Measurements from ENCODE around the gene CDH23.

CDH23 gene

DNA sequence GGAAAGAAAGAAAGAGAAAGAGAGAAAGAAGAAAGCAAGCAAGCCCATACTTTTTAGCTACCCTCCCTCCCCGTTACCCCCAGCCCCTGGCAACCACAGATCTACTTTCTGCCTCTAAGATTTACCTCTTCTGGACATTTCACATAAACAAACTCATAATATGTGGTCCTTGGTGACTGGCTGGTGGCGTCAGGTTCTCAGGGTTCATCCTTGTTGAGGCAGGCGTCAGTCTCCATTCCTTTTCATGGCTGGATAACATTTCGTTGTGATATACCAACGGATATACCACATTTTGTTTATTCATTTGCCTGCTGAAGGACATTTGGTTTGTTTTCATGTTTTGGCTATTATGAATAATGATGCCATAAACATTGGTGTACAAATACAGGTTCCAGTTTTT, 30.5 kb downstream of the CDH23 start:
- no peaks in the 10 kb centered on the region for H3K27me3 ChIP-seq (ENCODE audit: control insufficient read depth in 1 of 2, insufficient read depth in 2 of 2, low read length in 2 of 2)
- H3K36me3 ChIP-seq (ENCODE audit: insufficient read depth, low read length) = no peaks in the 10 kb centered on the region
- H3K9me3 ChIP-seq (ENCODE audit: low read length) = no peaks in the 10 kb centered on the region
- no peak overlapping the region for H3K27ac ChIP-seq (ENCODE audit: low read depth, low read length)
- no peaks in the 10 kb centered on the region for H3K4me1 ChIP-seq (ENCODE audit: insufficient read depth, low read length)
- no peak overlapping the region for H3K9ac ChIP-seq (ENCODE audit: low read length)
- no peak overlapping the region for H3K4me3 ChIP-seq (ENCODE audit: low read depth in 1 of 2, low read length in 2 of 2)

DNA sequence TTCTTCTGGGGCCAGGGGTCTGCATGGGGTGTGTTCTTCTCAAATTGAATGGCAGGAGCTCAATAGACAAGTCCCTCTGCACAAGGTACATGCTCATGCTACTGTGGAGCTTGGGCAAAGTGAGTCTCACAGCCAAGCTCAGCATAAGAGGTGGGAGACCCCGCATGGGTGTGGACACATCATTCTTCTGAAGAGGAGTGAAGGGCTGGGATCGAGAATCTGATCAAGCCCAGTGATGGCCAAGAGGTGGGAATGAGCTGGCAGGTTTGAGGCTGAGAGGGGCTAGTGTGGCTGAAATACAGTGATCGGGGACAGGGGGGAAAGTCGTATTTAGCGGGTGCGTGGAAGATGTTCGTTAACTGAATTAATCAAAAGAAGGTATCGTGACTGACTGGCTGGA, 32.6 kb downstream of the CDH23 start:
- Histone ChIP-seq H3K4me1 (ENCODE audit: insufficient read depth, low read length) (no peaks in the 10 kb centered on the region), H3K27me3 (ENCODE audit: control insufficient read depth in 1 of 2, insufficient read depth in 2 of 2, low read length in 2 of 2) (no peaks in the 10 kb centered on the region), H3K9me3 (ENCODE audit: low read length) (no peaks in the 10 kb centered on the region), H3K9ac (ENCODE audit: low read length) (no peak overlapping the region), H3K27ac (ENCODE audit: low read depth, low read length) (no peak overlapping the region), H3K36me3 (ENCODE audit: insufficient read depth, low read length) (no peaks in the 10 kb centered on the region), H3K4me3 (ENCODE audit: low read depth in 1 of 2, low read length in 2 of 2) (no peak overlapping the region)

DNA sequence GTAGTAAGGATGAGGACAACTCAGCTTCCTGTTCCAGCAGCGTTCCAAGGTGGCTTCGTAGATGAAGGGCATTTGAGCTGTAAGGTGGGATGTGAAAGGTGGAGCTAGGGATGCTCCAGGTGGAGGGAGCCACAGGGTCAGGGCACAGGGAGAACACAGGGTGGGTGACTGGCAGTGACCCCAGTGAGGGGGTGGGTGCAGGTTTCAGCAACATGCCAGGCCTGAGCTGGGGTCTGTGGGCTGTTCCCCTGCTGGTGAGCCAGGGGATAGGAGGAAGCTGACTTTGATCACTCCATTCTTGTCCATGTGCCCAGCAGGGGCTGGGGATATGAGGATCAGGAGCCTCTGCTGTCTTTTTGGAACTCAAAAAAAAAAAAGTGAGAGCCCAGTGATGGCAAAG, 33.2 kb downstream of the CDH23 start:
- H3K4me3 ChIP-seq (ENCODE audit: low read depth in 1 of 2, low read length in 2 of 2) = no peak overlapping the region

DNA sequence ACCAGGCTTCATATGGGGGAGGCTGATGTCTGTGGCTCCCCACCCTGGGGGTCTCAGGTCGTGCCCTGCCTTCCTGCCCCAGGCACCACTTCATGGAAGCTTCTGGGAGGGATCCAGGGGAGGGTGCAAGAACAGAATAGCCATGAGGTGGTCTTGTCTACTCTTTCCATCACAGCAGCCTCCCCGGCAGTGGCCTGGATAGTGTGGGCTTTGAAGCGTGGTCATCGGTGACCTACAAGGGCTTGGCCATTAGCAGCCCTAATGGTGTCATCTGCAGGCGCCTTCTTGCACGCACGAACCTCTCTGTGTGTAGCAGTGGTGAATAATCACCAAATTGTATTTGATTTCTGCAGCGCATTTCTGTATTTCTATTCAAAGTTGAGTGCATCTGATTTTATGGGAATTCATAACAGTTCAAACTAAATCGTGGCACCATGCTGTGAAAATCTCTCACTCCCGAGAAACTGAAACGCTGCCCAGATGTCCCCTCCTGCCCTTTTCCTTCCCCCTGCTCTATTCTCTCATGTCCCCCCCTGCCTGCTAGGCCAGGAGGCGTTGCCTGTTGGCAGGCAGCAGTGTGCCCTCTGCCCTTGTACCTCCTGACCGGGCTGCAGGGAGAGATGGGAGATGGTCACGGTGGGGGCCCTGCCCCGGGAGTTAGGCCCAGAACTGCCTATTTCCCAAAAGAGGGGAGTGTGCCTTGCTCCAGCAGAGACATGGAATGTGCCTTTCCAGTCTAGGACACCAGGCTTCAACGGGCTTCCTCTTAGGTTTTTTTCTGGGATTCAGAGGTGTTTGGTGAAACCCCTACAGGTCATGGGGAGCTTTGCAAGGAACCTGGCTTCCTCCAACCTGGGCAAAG, 34.8 kb downstream of the CDH23 start:
- H3K9ac ChIP-seq (ENCODE audit: low read length) = no peak overlapping the region

More for the DNA sequence above, 33.2 kb downstream of the CDH23 start:
- Histone ChIP-seq H3K36me3 (ENCODE audit: insufficient read depth, low read length) (no peaks in the 10 kb centered on the region), H3K27me3 (ENCODE audit: control insufficient read depth in 1 of 2, insufficient read depth in 2 of 2, low read length in 2 of 2) (no peaks in the 10 kb centered on the region), H3K27ac (ENCODE audit: low read depth, low read length) (no peak overlapping the region), H3K4me1 (ENCODE audit: insufficient read depth, low read length) (no peaks in the 10 kb centered on the region), H3K9ac (ENCODE audit: low read length) (no peak overlapping the region), H3K9me3 (ENCODE audit: low read length) (no peaks in the 10 kb centered on the region)

DNA sequence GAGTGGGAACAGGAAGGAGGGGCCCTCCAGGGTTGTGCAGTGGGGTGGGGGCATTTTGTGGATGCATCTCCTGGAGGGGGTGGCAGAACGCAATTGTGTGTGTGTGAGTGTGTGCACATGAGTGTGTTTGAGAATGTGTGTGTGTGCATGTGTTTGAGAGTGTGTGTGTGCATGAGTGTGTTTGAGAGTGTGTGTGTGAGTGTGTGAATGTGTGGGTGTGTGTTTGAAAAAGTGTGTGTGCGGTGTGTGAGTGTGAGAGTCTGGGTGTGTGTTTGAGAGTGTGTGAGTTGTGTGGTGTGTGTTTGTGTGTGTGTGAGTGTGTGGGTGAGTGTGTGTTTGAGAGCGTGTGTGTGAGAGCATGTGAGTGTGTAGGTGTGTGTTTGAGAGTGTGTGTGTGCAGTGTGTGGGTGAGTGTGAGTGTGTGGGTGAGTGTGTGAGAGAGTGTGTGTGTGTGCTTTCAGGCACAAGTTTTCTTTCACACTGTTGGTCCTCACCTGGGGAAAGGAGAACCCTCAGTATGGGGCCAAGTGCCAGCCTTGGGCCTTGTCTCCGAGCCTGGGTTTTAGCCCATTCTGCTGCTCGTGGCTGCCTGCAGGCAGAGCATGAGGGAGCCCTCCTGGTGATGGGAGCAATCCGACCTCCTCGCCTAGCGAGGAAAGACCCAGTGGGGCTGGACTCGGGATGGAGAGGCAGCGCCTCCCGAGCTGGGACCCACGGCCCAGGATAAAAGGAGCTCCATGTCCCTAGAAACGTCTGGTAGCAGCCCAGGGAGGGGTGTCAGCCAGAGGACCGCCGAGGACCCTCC, 35.6 kb downstream of the CDH23 start:
- Histone ChIP-seq H3K9ac (ENCODE audit: low read length) (no peak overlapping the region), H3K4me3 (ENCODE audit: low read depth in 1 of 2, low read length in 2 of 2) (no peak overlapping the region), H3K4me1 (ENCODE audit: insufficient read depth, low read length) (no peaks in the 10 kb centered on the region), H3K27ac (ENCODE audit: low read depth, low read length) (no peak overlapping the region), H3K27me3 (ENCODE audit: control insufficient read depth in 1 of 2, insufficient read depth in 2 of 2, low read length in 2 of 2) (no peaks in the 10 kb centered on the region), H3K9me3 (ENCODE audit: low read length) (no peaks in the 10 kb centered on the region), H3K36me3 (ENCODE audit: insufficient read depth, low read length) (no peaks in the 10 kb centered on the region)

More for the DNA sequence above, 34.8 kb downstream of the CDH23 start:
- H3K9me3 ChIP-seq (ENCODE audit: low read length) = no peaks in the 10 kb centered on the region
- H3K4me3 ChIP-seq (ENCODE audit: low read depth in 1 of 2, low read length in 2 of 2) = no peak overlapping the region
- no peak overlapping the region for H3K27ac ChIP-seq (ENCODE audit: low read depth, low read length)
- no peaks in the 10 kb centered on the region for H3K4me1 ChIP-seq (ENCODE audit: insufficient read depth, low read length)
- H3K36me3 ChIP-seq (ENCODE audit: insufficient read depth, low read length) = no peaks in the 10 kb centered on the region
- no peaks in the 10 kb centered on the region for H3K27me3 ChIP-seq (ENCODE audit: control insufficient read depth in 1 of 2, insufficient read depth in 2 of 2, low read length in 2 of 2)

DNA sequence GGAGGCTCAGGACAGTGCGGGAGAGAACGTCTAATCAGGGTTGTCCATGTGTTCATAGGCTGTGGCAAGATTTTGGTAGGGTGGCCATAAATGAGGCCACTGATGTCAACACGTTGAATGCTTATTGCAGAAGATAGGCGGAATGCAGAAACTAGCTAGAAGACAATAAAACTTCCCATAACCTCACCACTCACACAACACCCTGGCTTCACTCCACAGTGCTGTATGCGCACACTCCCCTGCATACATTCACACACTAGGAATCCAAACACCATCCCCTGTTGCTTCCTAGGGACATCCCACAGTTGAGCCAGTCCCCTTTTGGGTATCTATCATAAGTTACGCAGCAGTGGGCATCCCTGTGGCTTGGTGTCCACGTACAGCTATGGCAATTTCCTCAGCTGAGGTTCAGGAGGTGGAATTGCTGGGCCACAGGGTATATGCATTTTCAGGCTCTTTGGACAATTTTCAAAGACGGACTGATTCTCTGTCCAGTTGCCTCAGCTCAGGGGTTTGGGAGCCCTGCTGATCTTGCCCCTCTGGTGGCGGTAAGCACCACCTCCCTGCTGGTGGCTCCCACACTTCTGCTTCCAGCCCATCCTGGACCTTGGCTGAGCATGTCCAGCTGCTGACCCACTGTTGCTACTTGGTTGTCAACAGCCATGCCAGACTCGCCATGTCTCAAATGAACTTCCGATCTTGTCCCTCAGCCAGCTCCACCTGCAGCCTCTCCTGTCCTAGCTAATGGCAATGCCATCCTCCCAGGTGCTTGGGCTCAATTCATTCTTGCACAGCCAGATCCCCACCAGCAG, 36.4 kb downstream of the CDH23 start:
- Histone ChIP-seq H3K4me1 (ENCODE audit: insufficient read depth, low read length) (no peaks in the 10 kb centered on the region), H3K27ac (ENCODE audit: low read depth, low read length) (no peak overlapping the region), H3K27me3 (ENCODE audit: control insufficient read depth in 1 of 2, insufficient read depth in 2 of 2, low read length in 2 of 2) (no peaks in the 10 kb centered on the region), H3K9me3 (ENCODE audit: low read length) (no peaks in the 10 kb centered on the region), H3K9ac (ENCODE audit: low read length) (no peak overlapping the region), H3K36me3 (ENCODE audit: insufficient read depth, low read length) (no peaks in the 10 kb centered on the region), H3K4me3 (ENCODE audit: low read depth in 1 of 2, low read length in 2 of 2) (no peak overlapping the region)

DNA sequence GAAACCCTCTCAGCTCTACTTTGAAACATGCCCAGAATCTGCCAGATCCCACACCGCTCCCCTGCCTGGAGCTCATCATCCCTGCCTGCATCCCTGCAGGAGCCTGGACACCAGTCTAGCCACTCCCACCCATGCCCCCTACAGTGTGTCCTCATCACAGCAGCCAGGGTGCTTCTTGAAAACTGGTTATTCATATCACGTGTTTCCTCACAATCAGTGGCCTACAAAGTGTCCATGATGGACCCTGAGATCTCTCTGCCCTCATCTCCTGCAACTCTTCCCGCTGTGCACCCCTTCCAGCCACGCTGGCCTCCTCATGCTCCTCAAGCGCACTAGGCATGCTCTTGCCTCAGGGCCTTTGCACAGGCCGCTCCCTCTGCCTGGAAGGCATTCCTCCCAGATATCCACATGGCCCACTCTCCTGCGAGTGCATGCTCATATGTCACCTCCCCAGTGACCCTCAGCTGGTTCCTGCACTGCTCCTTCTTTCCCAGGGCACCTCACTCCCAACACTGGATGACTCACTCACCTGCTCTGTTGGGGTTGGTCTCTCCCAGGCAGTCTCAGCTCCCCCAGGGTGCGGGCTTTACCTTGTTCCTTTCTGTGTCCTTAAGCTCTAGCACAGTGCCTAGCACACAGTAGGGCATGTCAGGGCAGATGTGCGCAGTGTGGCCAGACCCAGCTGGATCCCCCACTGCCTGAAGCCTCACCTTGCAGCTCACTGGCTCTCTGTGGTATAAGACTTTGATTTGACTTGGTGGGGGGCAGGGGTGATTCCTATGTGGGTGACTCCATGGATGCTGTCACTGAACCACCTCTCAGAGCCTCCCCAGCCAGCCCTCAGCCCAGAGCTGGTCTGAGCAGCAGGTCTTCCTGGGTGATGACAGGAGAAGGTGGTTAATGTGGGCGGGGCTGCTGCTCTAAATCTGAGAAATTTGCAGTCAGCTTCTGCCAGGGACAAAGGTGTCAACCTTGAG, 37.3 kb downstream of the CDH23 start:
- H3K4me1 ChIP-seq (ENCODE audit: insufficient read depth, low read length) = no peaks in the 10 kb centered on the region

DNA sequence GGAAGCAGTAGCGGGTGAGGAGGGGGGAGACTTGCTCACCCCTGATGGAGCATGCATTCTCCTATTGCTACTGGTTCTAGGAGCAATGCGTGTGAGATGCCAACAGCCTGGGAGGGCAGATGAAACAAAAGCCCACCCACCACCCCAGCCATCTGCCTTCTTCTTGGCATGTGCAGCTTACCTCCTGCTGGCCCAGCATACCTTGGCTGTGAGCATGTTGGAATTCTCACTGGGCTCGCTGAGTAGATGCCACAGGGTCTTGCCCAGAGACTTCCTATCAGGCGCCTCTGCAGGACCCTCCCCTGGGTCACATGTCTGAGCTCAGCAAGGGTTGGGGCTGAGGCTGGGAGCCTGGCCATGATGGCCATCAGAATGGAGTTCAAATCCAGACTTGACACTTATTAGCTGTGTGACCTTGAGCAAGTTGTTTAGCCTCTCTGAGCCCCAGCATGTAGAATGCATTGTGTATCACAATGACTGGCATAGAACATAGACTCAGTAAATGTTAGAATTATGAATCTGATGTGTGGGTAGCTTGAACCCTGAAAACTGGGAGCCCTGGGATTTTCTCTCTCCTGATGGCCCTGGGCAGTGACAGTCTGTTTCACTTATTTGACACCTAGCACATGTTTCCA, 38.2 kb downstream of the CDH23 start:
- Histone ChIP-seq H3K4me3 (ENCODE audit: low read depth in 1 of 2, low read length in 2 of 2) (no peak overlapping the region), H3K4me1 (ENCODE audit: insufficient read depth, low read length) (no peaks in the 10 kb centered on the region), H3K9ac (ENCODE audit: low read length) (no peak overlapping the region), H3K27me3 (ENCODE audit: control insufficient read depth in 1 of 2, insufficient read depth in 2 of 2, low read length in 2 of 2) (no peaks in the 10 kb centered on the region), H3K36me3 (ENCODE audit: insufficient read depth, low read length) (no peaks in the 10 kb centered on the region), H3K9me3 (ENCODE audit: low read length) (no peaks in the 10 kb centered on the region), H3K27ac (ENCODE audit: low read depth, low read length) (no peak overlapping the region)

More for the DNA sequence above, 37.3 kb downstream of the CDH23 start:
- no peaks in the 10 kb centered on the region for H3K9me3 ChIP-seq (ENCODE audit: low read length)
- H3K27ac ChIP-seq (ENCODE audit: low read depth, low read length) = no peak overlapping the region
- H3K27me3 ChIP-seq (ENCODE audit: control insufficient read depth in 1 of 2, insufficient read depth in 2 of 2, low read length in 2 of 2) = no peaks in the 10 kb centered on the region
- H3K4me3 ChIP-seq (ENCODE audit: low read depth in 1 of 2, low read length in 2 of 2) = no peak overlapping the region
- H3K9ac ChIP-seq (ENCODE audit: low read length) = no peak overlapping the region
- no peaks in the 10 kb centered on the region for H3K36me3 ChIP-seq (ENCODE audit: insufficient read depth, low read length)

DNA sequence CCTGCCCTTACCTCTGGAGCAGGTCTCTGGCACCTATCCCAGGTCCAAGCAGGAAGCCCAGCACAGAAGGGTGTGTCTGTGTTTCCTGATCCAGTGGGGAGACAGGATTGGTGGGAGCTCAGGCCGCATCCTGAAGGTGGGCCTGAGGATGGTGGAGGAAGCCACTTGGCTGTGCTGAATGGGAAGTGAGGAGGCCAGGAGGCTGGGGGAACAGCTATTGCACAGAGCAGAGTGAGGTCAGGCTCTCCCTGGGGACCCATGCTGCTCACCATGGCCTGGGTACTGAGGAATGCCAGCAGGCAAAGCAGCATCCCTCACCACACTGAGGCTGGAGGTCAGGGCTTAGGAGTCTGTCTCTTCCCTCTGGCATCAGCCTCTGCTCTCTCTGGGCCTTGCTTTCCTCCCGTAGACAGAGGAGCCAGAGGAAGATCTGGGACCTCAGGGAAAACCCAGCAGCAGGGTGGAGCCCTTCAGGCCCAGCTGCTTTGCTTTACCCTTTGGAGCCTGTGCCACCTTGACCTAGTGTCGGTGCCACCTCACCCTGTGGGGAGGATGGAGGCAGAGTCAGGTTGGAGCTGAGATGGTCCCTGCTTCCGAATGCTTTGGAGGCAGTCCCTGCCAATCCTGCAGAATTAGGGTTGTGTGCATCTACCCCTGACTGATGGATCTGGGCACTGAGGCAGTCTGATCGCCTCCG, 39.0 kb downstream of the CDH23 start:
- Histone ChIP-seq H3K27me3 (ENCODE audit: control insufficient read depth in 1 of 2, insufficient read depth in 2 of 2, low read length in 2 of 2) (no peaks in the 10 kb centered on the region), H3K4me3 (ENCODE audit: low read depth in 1 of 2, low read length in 2 of 2) (no peak overlapping the region), H3K27ac (ENCODE audit: low read depth, low read length) (no peak overlapping the region), H3K36me3 (ENCODE audit: insufficient read depth, low read length) (no peaks in the 10 kb centered on the region), H3K9me3 (ENCODE audit: low read length) (no peaks in the 10 kb centered on the region), H3K9ac (ENCODE audit: low read length) (no peak overlapping the region), H3K4me1 (ENCODE audit: insufficient read depth, low read length) (no peaks in the 10 kb centered on the region)
